ENCODE results near the gene LGR4.
"Not testable (repeated sequence)": the region's sequence is repeated elsewhere in the genome, so short reads cannot be mapped to it uniquely, and the experiment has no call there.

The LGR4 gene

DNA sequence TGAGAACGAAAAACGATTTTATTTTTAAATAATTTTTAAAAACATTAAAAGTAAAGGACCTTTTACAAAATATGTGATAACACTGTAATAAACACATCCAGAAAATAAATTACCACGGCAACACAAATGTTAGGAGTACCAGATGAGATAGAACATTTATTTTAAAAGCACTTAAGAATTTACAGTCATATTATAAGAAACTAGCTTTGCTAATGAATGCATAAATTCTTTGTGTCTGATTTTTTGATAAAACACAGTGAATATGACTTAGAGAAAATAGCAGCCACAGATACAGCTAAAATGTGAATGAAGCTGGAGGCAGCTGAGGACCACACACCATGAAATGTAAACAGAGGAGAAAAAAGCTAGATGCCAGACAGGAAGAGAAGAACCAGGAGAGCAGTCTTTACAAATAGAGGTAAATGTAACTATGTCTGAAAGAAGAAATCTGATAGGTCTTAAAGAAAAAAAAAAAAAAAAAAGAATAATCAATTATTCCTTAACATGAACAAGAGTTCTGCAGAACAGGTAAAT, 124.2 kb downstream of the LGR4 start:
- DNase-seq (ENCODE audit: low read depth in 2 of 2) = no peak

DNA sequence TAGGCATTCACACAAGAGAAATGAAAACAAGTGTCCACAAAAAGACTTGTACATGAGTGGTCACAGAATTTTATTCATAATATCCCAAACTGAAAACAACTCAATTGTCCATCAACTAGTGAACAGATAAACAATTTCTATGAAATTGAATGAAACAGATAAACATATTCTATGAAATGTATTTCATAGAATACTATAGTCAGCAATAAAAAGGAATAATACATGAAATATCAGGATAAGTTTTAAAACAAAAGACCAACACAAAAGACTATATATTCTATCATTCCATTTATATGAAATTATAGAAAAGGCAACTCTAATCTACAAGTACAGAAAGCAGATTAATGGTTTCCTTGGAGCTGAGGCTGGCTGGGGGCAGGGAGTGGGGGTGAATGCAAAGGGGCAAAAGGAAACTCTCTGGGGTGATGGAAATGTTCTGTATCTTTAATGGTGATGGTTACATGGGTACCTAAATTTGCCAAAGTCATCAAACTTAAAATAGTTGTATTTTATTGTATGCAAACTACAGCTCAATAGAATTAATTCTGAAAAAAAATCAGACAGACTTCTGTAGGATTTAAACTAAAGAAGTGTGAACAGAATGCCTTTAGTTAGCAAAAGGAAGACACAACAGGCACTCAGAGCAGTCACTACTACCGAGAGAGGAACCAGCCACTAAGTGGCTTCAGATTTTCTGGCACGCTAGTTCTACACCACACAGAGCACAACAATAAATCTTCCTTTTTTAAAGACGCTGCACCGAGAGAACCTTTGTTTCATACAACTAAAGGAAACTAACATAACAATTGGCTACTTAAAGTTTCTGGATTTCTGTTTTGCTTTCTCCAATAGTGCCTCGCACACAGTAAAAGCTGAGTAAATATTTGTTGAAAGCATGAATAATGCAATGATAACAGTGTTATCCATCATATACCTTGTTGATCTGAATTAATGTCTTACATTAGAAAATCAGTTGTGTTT, 124.9 kb downstream of the LGR4 start:
- no peak for DNase-seq (ENCODE audit: low read depth in 2 of 2)

DNA sequence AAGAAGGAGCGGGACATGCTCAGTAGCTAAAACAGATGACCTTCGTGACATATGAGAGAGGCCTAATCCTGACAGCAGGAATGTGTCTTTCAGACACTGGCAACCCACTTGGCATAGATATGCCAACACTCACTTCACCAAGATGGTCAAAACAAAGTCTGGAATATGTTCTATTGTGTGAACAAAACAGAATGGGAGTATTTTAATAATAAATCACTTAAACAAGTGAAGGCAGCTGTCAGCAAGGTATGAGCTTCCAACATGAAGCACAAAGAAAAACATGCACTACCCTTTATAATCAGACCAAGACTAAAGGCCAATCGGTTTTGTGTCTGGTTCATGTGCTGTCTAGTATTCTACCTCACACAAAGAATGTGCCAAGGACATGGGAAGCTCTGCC, 132.6 kb downstream of the LGR4 start:
- DNase-seq (ENCODE audit: low read depth in 2 of 2) = no peak

DNA sequence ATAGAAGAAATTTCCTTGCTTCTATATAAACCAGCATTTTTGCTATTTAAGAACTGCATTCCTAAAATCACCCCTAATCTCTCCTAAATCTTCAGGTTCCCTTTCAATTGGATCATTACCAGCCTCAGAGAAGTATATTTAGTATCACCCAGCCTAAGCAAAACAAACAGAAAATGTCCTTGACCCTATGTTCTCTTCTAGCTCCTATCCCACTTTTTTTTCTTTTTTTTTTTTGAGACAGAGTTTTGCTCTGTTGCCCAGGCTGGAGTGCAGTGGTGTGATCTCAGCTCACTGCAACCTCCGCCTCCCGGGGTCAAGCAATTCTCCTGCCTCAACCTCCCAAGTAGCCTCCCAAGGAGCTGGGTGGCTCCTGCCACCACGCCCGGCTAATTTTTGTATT, 137.8 kb downstream of the LGR4 start:
- DNase-seq (ENCODE audit: low read depth in 2 of 2) = not testable (repeated sequence)

DNA sequence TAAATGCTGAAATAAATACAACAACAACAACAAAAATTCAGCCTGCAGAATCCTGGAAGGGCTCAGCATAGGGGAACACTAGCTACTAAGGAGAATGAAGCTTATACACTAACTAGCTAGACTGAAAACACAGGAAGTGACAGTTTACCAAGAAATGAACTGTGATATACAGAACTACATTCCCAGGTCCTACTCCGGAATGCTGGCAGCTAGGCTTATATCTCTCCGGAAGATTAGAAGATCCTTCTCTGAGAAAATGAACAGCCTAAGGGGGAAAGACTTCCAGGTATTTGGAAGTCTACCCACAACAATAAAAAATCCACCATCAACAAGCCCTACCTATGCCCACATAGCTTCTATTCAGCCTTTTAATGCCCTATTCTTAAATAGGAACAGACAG, 140.6 kb downstream of the LGR4 start:
- DNase-seq (ENCODE audit: low read depth in 2 of 2) = no peak

DNA sequence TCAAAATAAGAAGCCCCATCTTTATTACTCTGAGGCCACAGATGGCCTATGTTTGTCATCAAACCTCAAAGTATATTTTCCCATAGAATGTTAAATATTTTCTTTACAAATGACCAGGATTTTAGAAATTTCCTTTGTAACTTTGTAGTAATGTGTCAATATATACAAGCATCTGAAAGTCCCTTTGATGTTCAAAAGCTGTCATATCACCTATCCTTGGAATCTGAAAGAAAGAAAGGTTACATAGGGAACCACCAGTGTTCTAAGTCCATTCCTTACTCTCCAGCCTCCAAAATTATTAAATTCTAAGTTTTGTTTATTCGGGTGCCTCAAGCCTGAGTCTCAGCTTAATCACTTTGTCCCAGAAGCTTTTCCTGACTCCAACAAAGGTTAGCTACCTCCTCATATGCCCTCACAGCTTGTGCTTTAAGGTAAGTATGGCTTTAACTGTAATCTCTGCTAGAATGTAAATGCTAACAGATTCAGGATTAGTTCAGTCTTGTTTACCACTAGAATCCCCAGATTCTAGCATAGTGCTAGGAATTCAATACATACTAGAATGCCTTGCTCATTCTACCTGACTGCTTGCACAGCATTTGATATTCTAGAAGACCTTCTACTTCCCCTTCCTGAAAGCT, 141.8 kb downstream of the LGR4 start:
- DNase-seq (ENCODE audit: low read depth in 2 of 2) = no peak

DNA sequence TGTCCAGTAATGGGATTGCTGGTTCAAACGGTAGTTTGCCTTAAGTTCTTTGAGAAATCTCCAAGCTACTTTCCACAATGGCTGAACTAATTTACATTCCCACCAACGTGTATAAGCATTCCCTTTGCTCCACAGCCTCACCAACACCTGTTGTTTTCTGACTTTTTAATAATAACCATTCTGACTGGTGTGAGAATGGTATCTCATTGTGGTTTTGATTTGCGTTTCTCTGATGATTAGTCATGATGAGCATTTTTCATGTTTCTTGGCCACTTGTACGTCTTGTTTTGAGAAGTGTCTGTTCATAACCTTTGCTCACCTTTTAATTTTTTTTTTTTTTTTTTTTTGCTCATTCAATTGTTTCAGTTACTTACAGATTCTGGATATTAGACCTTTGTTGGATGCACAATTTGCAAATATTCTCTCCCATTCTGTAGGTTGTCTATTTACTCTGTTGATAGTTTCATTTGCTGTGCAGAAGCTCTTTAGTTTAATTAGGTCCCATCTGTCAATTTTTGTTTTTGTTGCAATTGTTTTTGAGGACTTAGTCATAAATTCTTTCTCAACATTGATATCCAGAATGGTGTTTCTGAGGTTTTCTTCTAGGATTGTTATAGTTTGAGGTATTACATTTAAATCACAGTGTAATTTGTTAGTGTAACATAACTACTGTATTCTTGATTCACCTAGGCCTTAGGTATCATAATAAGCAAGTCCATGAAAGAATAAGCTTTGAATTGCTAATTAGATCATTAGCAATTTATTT, 142.5 kb downstream of the LGR4 start:
- DNase-seq (ENCODE audit: low read depth in 2 of 2) = no peak

DNA sequence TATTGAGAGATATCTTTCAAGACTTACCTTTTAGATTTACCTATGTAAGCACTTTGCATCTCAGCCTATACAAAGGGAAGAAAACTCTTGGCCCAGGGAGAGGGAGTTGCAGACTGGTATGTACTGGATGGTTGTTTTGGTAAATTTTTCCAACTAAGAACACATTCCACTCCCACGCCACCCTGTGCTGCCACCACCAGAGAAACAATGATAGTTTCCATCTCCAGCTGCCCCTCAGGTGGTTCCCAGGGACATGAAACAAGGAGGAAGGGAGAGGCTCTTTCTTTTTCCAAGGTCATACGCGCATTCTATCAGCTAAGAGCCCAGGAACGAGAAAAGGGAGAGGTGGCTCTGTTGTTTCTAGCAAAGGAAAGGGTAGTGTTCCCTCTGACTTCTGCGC, 144.0 kb downstream of the LGR4 start:
- no peak for DNase-seq (ENCODE audit: low read depth in 2 of 2)

DNA sequence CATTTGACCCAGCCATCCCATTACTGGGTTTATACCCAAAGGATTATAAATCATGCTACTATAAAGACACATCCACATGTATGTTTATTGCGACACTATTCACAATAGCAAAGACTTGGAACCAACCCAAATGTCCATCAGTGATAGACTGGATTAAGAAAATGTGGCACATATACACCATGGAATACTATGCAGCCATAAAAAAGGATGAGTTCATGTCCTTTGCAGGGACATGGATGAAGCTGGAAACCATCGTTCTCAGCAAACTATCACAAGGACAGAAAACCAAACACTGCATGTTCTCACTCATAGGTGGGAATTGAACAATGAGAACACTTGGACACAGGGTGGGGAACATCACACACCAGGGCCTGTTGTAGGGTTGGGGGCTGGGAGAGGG, 145.5 kb downstream of the LGR4 start:
- not testable (repeated sequence) for DNase-seq (ENCODE audit: low read depth in 2 of 2)

DNA sequence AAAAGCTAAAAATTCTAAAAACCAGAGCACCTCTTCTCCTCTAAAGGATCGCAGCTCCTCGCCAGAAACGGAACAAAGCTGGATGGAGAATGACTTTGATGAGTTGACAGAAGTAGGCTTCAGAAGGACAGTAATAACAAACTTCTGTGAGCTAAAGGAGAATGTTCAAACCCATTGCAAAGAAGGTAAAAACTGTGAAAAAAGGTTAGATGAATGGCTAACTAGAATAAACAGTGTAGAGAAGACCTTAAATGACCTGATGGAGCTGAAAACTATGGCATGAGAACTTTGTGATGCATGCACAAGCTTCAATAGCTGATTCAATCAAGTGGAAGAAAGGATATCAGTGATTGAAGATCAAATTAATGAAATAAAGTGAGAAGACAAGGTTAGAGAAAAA, 150.4 kb downstream of the LGR4 start:
- DNase-seq (ENCODE audit: low read depth in 2 of 2) = not testable (repeated sequence)

DNA sequence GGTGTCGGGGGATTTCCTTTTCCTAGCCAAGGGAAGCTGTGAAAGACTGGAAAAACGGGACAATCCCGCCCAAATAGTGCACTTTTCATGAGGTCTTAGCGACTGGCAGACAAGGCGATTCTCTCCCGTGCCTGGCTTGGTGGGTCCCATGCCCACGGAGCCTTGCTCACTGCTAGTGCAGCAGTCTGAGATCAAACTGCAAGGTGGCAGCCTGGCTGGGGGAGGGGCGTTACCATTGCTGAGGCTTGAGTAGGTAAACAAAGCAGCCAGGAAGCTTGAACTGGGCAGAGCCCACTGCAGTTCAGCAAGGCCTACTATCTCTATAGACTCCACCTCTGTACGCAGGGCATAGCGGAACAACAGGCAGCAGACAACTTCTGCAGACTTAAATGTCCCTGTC, 151.2 kb downstream of the LGR4 start:
- not testable (repeated sequence) for DNase-seq (ENCODE audit: low read depth in 2 of 2)

DNA sequence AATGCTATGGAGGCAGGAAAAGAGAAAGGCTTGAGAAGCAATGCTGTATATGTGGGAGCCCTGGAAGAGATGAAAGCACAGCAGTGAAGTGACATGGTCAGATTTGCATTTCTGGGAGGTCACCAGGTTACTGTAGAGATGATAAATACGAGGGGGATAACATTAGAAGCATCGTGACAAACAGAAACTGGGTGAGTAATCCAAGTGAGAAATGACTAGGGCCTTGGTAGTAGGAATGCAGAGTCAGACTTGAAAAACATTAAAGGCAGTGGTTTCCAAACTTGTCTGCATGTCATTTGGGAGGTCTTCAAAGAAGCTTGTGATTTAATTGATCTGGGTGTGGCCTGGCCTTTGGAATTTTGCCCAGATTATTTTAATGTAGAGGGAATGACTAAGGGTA, 153.5 kb downstream of the LGR4 start:
- DNase-seq (ENCODE audit: low read depth in 2 of 2) = no peak

DNA sequence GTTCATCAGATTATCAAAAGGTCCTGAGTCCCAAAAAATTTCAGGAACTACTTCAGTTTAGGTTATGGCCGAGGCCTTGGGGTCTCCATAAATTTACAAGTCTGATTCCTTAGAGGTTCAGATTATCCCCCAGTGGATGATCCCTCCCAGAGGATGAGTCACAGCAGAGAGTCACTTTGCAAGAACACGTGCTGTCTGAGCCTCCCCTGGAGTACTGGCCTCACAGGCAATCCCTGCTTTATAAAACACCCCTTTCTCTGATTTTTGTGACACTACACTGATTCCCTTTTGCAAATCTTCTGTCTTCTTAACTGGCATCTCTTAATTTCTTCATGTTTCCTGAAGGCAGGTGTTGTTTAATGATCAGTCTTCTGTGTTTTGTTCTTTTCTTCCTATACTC, 154.8 kb downstream of the LGR4 start:
- DNase-seq (ENCODE audit: low read depth in 2 of 2) = no peak
